Neutrophil (primary cell): ENCODE results near the gene TICAM2.

Experiments used
- H3K27ac ChIP-seq: fragments of 200-600 bp; sonication (generic); 2 replicates; pipeline ENCODE4 v1.5.1; 2016; ENCODE audit warnings: mild to moderate bottlenecking, moderate library complexity
- H3K27me3 ChIP-seq: fragments of 200-600 bp; sonication (generic); 2 replicates; pipeline ENCODE4 v1.6.0; 2016; ENCODE audit warnings: mild to moderate bottlenecking
- H3K36me3 ChIP-seq: fragments of 200-600 bp; sonication (generic); 2 replicates; pipeline ENCODE4 v1.5.1; 2017
- H3K4me1 ChIP-seq, 2 experiments: fragments of 200-600 bp in 1 of 2; sonication (generic) in 1 of 2; 1 replicate in 1 of 2; 2 replicates in 1 of 2; pipeline versions ENCODE4 v1.5.1 to v1.6.1; 2013 to 2016; ENCODE audit warnings: low read depth in 1 of 2, low read length in 1 of 2, mild to moderate bottlenecking in 1 of 2, moderate library complexity in 1 of 2; ENCODE audit not compliant: control insufficient read depth in 1 of 2, insufficient read depth in 1 of 2
- H3K4me3 ChIP-seq, 2 experiments: fragments of 200-600 bp in 1 of 2; sonication (generic) in 1 of 2; 1 replicate in 1 of 2; 2 replicates in 1 of 2; pipeline ENCODE4 v1.5.1; 2013 to 2016; ENCODE audit warnings: low read depth in 1 of 2, low read length in 1 of 2, mild to moderate bottlenecking in 1 of 2, moderate library complexity in 1 of 2
- H3K9me3 ChIP-seq: fragments of 200-600 bp; sonication (generic); 2 replicates; pipeline ENCODE4 v1.5.1; 2016
- TF ChIP-seq, protein P1 (sequence below): fragments of 200-600 bp; sonication (generic); IDR thresholded peaks from 2 replicates; pipeline ENCODE4 v1.5.1; 2016; ENCODE audit warnings: antibody characterized with exemption

The TICAM2 gene

DNA sequence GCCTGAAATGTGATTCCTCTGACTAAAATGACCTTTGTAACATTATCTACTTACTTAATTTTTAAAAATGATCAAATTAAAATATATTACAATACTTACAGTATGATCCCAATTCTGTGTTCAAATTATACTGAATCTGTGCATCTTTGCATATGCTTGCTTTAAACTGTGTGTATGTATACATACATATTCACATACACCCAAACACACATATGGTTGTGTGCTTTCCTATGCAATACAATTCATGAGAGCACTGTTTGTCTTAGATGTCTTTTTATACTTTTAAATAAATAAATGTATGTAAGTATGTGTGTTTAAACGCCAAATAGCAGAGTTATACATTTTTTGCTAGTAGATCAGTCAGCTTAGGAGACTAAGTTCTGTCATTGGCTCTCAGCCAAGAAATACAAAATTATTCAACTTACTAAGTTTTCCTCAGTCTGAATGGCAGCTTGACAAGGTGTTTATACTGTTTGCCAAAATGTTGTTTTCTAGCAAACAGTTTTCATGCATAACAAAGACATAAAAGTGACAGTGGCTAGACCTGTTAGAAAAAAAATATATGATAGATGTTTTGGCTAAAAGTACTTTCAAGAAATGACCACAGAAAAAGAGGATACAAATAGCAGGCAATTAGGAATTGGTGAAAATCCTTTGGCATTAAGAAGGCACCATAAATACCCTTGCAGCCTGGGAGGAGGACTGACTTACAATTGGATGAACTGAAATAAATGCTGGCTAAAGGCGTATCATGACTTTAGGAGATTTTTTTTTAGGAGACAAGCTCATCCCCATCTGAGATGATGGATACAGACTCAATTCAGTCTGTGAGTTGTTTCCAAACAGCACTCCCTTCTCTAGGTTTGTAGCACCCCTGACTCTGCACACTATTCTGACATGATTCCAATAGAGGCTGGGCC, 7.9 kb downstream of the TICAM2 start:
- H3K4me3 ChIP-seq, result no peak overlapping the region
- TF ChIP-seq, protein P1, sequence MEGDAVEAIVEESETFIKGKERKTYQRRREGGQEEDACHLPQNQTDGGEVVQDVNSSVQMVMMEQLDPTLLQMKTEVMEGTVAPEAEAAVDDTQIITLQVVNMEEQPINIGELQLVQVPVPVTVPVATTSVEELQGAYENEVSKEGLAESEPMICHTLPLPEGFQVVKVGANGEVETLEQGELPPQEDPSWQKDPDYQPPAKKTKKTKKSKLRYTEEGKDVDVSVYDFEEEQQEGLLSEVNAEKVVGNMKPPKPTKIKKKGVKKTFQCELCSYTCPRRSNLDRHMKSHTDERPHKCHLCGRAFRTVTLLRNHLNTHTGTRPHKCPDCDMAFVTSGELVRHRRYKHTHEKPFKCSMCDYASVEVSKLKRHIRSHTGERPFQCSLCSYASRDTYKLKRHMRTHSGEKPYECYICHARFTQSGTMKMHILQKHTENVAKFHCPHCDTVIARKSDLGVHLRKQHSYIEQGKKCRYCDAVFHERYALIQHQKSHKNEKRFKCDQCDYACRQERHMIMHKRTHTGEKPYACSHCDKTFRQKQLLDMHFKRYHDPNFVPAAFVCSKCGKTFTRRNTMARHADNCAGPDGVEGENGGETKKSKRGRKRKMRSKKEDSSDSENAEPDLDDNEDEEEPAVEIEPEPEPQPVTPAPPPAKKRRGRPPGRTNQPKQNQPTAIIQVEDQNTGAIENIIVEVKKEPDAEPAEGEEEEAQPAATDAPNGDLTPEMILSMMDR, result no peak
- H3K4me1 ChIP-seq, result no peaks in the 10 kb centered on the region
- no peaks in the 10 kb centered on the region for H3K9me3 ChIP-seq
- no peaks in the 10 kb centered on the region for H3K36me3 ChIP-seq
- no peaks in the 10 kb centered on the region for H3K27me3 ChIP-seq
- H3K27ac ChIP-seq, result no peak overlapping the region

DNA sequence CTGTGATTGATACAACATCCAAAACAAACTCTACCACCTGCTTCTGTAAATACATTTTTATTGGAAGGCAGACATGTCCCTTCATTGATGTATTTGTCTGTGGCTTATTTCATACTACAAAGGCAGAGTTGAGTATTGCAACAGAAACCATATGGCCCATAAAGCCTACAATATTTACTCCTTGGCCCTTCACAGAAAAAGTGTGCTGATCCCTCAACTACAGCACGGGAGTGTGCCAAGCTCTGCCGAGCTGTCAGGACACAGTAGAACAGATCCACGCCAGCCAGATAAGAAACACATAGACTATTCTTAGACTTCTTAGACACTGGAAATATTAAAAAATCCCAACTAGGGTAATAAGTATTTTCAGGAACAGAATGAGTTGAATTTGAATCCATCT, 13.2 kb downstream of the TICAM2 start:
- no peaks in the 10 kb centered on the region for H3K36me3 ChIP-seq
- H3K27ac ChIP-seq, result no peak overlapping the region
- H3K9me3 ChIP-seq, result no peaks in the 10 kb centered on the region
- H3K4me1 ChIP-seq, result no peaks in the 10 kb centered on the region
- H3K4me3 ChIP-seq, result no peak overlapping the region
- TF ChIP-seq, protein P1, result no peak
- H3K27me3 ChIP-seq, result no peaks in the 10 kb centered on the region

DNA sequence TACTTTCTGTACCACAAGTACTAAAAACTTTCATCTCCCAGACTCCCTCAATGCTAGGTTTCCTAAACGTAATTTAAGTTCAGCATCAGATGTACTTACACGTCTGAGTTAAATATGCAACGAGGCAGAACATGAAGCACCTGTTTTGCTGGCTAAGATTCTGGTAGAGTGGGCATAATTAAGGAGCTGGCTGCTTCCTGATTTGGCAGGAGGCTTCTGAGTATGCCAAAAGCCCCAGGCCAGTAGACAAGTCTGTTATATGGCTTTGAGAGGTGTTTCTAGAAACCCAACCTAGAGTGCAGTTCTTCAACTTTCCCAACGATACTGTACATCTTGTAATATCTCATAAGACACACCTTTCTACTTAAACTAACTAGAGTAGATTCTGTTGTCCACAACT, 13.6 kb downstream of the TICAM2 start:
- H3K9me3 ChIP-seq, result no peaks in the 10 kb centered on the region
- H3K4me1 ChIP-seq, result no peaks in the 10 kb centered on the region
- H3K4me3 ChIP-seq, result no peak overlapping the region
- no peak overlapping the region for H3K27ac ChIP-seq
- H3K36me3 ChIP-seq, result no peaks in the 10 kb centered on the region
- no peaks in the 10 kb centered on the region for H3K27me3 ChIP-seq
- TF ChIP-seq, protein P1, result no peak

DNA sequence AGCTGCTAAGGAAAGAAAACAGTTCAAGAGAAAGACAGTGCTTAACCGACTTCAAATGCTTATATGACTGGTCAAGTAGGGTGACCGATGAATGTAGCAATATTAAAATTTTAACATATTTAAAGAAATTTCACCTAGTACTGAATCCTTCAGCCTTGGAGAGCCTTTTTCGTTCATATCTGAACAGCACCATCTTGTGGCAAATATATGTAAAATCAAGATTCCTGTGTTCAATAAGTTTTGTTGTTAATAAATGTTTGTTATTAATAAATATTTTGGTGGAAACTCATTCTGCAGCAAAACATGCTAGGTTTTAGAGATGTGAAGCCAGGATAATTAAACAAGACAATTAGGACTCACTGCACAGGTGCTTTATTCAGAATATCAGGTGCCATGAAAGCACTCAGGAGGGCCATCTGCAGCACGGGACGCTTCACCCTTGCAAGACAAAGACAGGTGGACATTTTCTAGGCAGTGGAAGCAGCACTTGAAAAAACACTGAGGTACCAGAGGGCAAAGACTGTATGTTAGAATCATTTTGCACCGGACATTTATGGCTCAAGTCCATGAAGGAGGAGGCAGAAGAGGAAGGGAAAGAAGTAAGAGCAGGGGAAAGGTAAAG, 15.6 kb downstream of the TICAM2 start:
- H3K9me3 ChIP-seq, result no peaks in the 10 kb centered on the region
- H3K27me3 ChIP-seq, result no peaks in the 10 kb centered on the region
- H3K4me1 ChIP-seq, result no peaks in the 10 kb centered on the region
- no peak overlapping the region for H3K4me3 ChIP-seq
- TF ChIP-seq, protein P1, result peak; percentile 56
- H3K36me3 ChIP-seq, result no peaks in the 10 kb centered on the region
- no peak overlapping the region for H3K27ac ChIP-seq

DNA sequence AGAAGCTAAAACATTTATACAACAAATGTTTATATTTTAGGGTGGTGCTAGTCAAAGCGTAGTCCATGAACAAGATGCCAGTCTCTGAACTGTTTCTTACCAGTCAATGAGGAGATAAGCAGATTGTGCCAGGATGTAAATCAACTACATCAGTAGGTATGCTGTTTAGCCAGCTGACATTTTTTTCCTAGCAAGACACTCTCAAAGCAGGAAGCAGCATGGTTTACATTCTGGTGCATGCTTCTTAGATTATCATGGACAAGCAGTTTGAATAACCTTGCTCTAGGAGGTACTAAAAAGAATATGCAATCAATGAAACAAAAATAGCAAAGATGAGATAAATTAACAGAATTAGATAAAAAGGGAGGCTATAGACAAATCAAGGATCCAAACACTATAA, 17.0 kb downstream of the TICAM2 start:
- TF ChIP-seq, protein P1, result no peak
- Histone ChIP-seq H3K9me3 (no peaks in the 10 kb centered on the region), H3K36me3 (peaks cover 7% of the 10 kb centered on the region), H3K4me1 (no peaks in the 10 kb centered on the region), H3K27me3 (no peaks in the 10 kb centered on the region), H3K27ac (no peak overlapping the region), H3K4me3 (no peak overlapping the region)
